ENCODE measurements around the gene TOP2A.

GRCh38 chr17:40452921-40453378 is 35.3 kb upstream of the TOP2A start:
- TF ChIP-seq TAF1 (IDR thresholded peaks at IDR 0.05; ENCODE audit: borderline replicate concordance, low read depth, low read length) = no peak
- TF ChIP-seq POLR2AphosphoS5 (IDR thresholded peaks at IDR 0.05; ENCODE audit: low read depth, low read length) = no peak
- TF ChIP-seq POLR2A (IDR thresholded peaks at IDR 0.05; ENCODE audit: low read depth, low read length) = no peak

Measured in GM12892 (cell line).